Pancreas (tissue), 8 donors: ENCODE measurements around the gene PRAC2. TPM values are rescaled to one million over a fixed set of nuclear protein-coding genes. Genes with fewer than 3 reads are reported as not detected.

Source experiments
- microRNA-seq, 2 donors: library from miRNA; unstranded; fragments of <30 nt; microRNA quantifications; one replicate each; pipeline versions ENCODE4 to v1.1.0, GENCODE V29; 2019 to 2020
- polyA plus RNA-seq, 2 donors: library from polyadenylated mRNA; stranded (reverse); fragments of 200-250 nt; gene quantifications; one replicate each; pipeline ENCODE4 v1.2.3, GENCODE V29; 2013
- total RNA-seq, 6 donors: library from RNA; stranded (reverse); fragmentation: NEBNext Ultra II Directional in 4 of 6; extraction: Animal tissue kit (Norgen Biotek cat#: 25700) in 4 of 6; gene quantifications; one replicate each; pipeline versions ENCODE4 v1.2.1 to v1.2.4, GENCODE V29; 2021 to 2023
- donor health status: healthy with polysubstance abuse.
- donor health status: DM: no; HTN: no; CAD: no; lungs with moderate emphysema.
- donor health status: DM: no; HTN: no; CAD: no.
- donor health status: Bipolar disorder and iron deficiency.
- donor health status: DM: yes; HTN: yes; CAD: no.
- donor health status: DM: no; HTN: no; CAD: no.
- donor health status: DM: no; HTN: no; CAD: no.
- donor health status: DM: yes; HTN: yes; CAD: no.

Gene PRAC2
- total and polyA plus RNA-seq, 8 donors: not detected

Small RNA genes lying within 50 kb of the gene (microRNA-seq; reads per million reads assigned to microRNA genes)
- 0 reads per million in 2 donors for gene MIR3185

Other genes with a start within 250 kb of the PRAC2 start
- gene HOXB1, start 192.2 kb upstream of the PRAC2 start, total RNA-seq: not detected
- not detected for gene HOXB1, start 192.2 kb upstream of the PRAC2 start, polyA plus RNA-seq
- 1 to 10 TPM in 3 of 6 donors, under 1 TPM in 3; 0.39 to 5.1 (median 1.3) TPM for gene HOXB2, start 178.1 kb upstream of the PRAC2 start, total RNA-seq
- 1 to 10 TPM; 2.2 to 4.6 TPM for gene HOXB2, start 178.1 kb upstream of the PRAC2 start, polyA plus RNA-seq
- 1 to 10 TPM in 1 of 6 donors, under 1 TPM in 5; 0.22 to 2.5 (median 0.57) TPM for gene HOXB4, start 144.8 kb upstream of the PRAC2 start, total RNA-seq
- under 1 TPM; 0.89 to 0.91 TPM for gene HOXB4, start 144.8 kb upstream of the PRAC2 start, polyA plus RNA-seq
- gene HOXB3, start 132.9 kb upstream of the PRAC2 start, total RNA-seq: 1 to 10 TPM; 1.1 to 5.6 (median 1.6) TPM
- gene HOXB3, start 132.9 kb upstream of the PRAC2 start, polyA plus RNA-seq: 1 to 10 TPM; 3.3 to 5.6 TPM
- gene HOXB5, start 129.4 kb upstream of the PRAC2 start, total RNA-seq: under 1 TPM; 0.19 to 0.90 (median 0.26) TPM
- 1 to 10 TPM in 1 of 2 donors, under 1 TPM in 1; 0.80 to 1.0 TPM for gene HOXB5, start 129.4 kb upstream of the PRAC2 start, polyA plus RNA-seq
- 1 to 10 TPM in 1 of 6 donors, under 1 TPM in 5; 0.12 to 1.2 (median 0.42) TPM for gene HOXB6, start 118.2 kb upstream of the PRAC2 start, total RNA-seq
- gene HOXB6, start 118.2 kb upstream of the PRAC2 start, polyA plus RNA-seq: 1 to 10 TPM; 1.8 TPM
- under 1 TPM in 4 of 6 donors, not detected in 2; 0.35 to 0.94 (median 0.41) TPM for gene HOXB7, start 112.2 kb upstream of the PRAC2 start, total RNA-seq
- gene HOXB7, start 112.2 kb upstream of the PRAC2 start, polyA plus RNA-seq: 1 to 10 TPM; 1.1 to 1.3 TPM
- under 1 TPM in 1 of 6 donors, not detected in 5; 0.09 TPM for gene HOXB8, start 107.9 kb upstream of the PRAC2 start, total RNA-seq
- under 1 TPM; 0.12 to 0.15 TPM for gene HOXB8, start 107.9 kb upstream of the PRAC2 start, polyA plus RNA-seq
- under 1 TPM in 1 of 6 donors, not detected in 5; 0.25 TPM for gene HOXB9, start 96.8 kb upstream of the PRAC2 start, total RNA-seq
- not detected for gene HOXB9, start 96.8 kb upstream of the PRAC2 start, polyA plus RNA-seq
- gene PRAC1, start 667 bp upstream of the PRAC2 start, total RNA-seq: not detected
- gene PRAC1, start 667 bp upstream of the PRAC2 start, polyA plus RNA-seq: not detected
- gene HOXB13, start 5.6 kb downstream of the PRAC2 start, total RNA-seq: under 1 TPM in 1 of 6 donors, not detected in 5; 0.06 TPM
- gene HOXB13, start 5.6 kb downstream of the PRAC2 start, polyA plus RNA-seq: not detected
- under 1 TPM; 0.40 to 0.98 (median 0.67) TPM for gene TTLL6, start 94.0 kb downstream of the PRAC2 start, total RNA-seq
- gene TTLL6, start 94.0 kb downstream of the PRAC2 start, polyA plus RNA-seq: 1 to 10 TPM; 1.9 to 6.0 TPM
- gene CALCOCO2, start 107.8 kb downstream of the PRAC2 start, total RNA-seq: 10 to 100 TPM; 45.2 to 66.0 (median 57.4) TPM
- gene CALCOCO2, start 107.8 kb downstream of the PRAC2 start, polyA plus RNA-seq: 10 to 100 TPM; 31.2 to 63.9 TPM
- gene ATP5MC1, start 169.6 kb downstream of the PRAC2 start, total RNA-seq: 10 to 100 TPM; 13.1 to 38.2 (median 32.3) TPM
- gene ATP5MC1, start 169.6 kb downstream of the PRAC2 start, polyA plus RNA-seq: 100 to 1,000 TPM in 1 of 2 donors, 10 to 100 TPM in 1; 81.8 to 113 TPM
- gene UBE2Z, start 185.2 kb downstream of the PRAC2 start, total RNA-seq: 10 to 100 TPM; 20.1 to 52.5 (median 23.7) TPM
- 10 to 100 TPM; 22.0 to 32.5 TPM for gene UBE2Z, start 185.2 kb downstream of the PRAC2 start, polyA plus RNA-seq
- 10 to 100 TPM; 34.9 to 52.2 (median 43.8) TPM for gene SNF8, start 221.7 kb downstream of the PRAC2 start, total RNA-seq
- 10 to 100 TPM; 70.2 to 78.6 TPM for gene SNF8, start 221.7 kb downstream of the PRAC2 start, polyA plus RNA-seq
- not detected for gene GIP, start 245.4 kb downstream of the PRAC2 start, total RNA-seq
- gene GIP, start 245.4 kb downstream of the PRAC2 start, polyA plus RNA-seq: not detected